Large intestine (tissue), 3 donors: ENCODE results near the gene ASPHD1. TPM values are rescaled to one million over a fixed set of nuclear protein-coding genes. Genes with fewer than 3 reads are reported as not detected.
"Not testable (repeated sequence)": the region's sequence is repeated elsewhere in the genome, so short reads cannot be mapped to it uniquely, and the experiment has no call there.

Experiments used
- DNase-seq, 2 donors: peaks; one replicate each; pipeline versions ENCODE4 v3.0.0 to v3.0.0-alpha.2; 2013
- H3K27ac ChIP-seq: one replicate; pipeline ENCODE4 v1.5.1; 2013; ENCODE audit warnings: low read length
- H3K27me3 ChIP-seq: 2 replicates; pipeline ENCODE4 v1.6.1; 2013; ENCODE audit warnings: low read length; ENCODE audit not compliant: control insufficient read depth, insufficient read depth
- H3K36me3 ChIP-seq: 2 replicates; pipeline ENCODE4 v1.6.1; 2013; ENCODE audit warnings: low read length; ENCODE audit not compliant: control insufficient read depth, insufficient read depth
- H3K4me1 ChIP-seq: one replicate; pipeline ENCODE4 v1.6.1; 2013; ENCODE audit warnings: low read length; ENCODE audit not compliant: control insufficient read depth, insufficient read depth
- H3K4me3 ChIP-seq: one replicate; pipeline ENCODE4 v1.5.1; 2013; ENCODE audit warnings: low read length
- H3K9me3 ChIP-seq: one replicate; pipeline ENCODE4 v1.6.1; 2013; ENCODE audit warnings: mild to moderate bottlenecking, low read depth, low read length, moderate library complexity; ENCODE audit not compliant: control insufficient read depth
- WGBS: methylation state at CpG from one replicate; pipeline ENCODE4 v1.1.5; 2013; ENCODE audit warnings: low lambda C conversion rate; ENCODE audit not compliant: insufficient coverage; 5-methylcytosine and 5-hydroxymethylcytosine counted together
- polyA plus RNA-seq: library from polyadenylated mRNA; unstranded; fragments of 120-200 nt; gene quantifications from one replicate; pipeline ENCODE4 v1.2.1, GENCODE V29; 2013

ASPHD1 gene
- polyA plus RNA-seq, 1 donor = 15.0 TPM

DNA sequence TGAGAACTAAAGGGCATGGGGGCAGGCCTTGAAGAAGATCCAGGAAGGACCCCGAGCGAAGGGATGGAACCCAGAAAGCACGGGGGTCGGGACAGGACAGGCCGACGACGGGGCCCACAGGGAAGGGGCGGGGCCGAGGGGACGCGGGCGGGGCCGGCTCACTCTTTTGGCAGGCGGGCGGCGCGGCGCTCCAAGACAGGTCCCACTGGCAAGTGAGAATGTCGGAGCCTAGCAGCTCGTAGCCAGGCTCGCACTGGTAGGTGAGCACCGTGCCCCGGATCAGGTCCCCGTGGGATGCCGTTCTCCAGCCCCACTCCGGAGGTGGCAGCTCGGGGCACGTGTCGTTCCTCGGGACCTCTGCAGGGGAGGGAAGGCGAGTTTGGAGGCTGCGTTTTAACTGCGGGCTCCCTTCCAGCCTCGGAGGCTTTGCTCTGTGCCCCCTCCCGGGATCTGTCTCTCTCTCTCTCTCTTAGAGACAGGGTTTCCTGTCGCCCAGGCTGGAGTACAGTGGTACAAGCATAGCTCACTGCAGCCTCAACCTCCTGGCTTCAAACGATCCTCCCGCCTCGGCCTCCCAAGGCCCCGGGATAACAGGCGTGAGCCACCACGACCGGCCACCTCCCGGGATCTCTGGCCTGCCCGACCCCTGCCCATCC lies 23.6 kb upstream of the ASPHD1 start:
- no peak overlapping the region for H3K27ac ChIP-seq
- peaks cover 7% of the 10 kb centered on the region for H3K4me1 ChIP-seq
- peaks cover 2% of the 10 kb centered on the region for H3K36me3 ChIP-seq
- no peak for DNase-seq
- peaks cover 5% of the 10 kb centered on the region for H3K9me3 ChIP-seq
- peaks cover 23% of the 10 kb centered on the region for H3K27me3 ChIP-seq
- H3K4me3 ChIP-seq = no peak overlapping the region
- WGBS = no CpG with 5 or more reads among the region's 45 CpGs

GRCh38 chr16:29877266-29877961 lies 22.9 kb upstream of the ASPHD1 start:
- H3K27ac ChIP-seq = no peak overlapping the region
- peaks cover 23% of the 10 kb centered on the region for H3K27me3 ChIP-seq
- peak in 1 of 2 donors; percentile 53 for DNase-seq
- H3K4me1 ChIP-seq = peaks cover 7% of the 10 kb centered on the region
- no peak overlapping the region for H3K4me3 ChIP-seq
- peaks cover 5% of the 10 kb centered on the region for H3K9me3 ChIP-seq
- no CpG with 5 or more reads among the region's 28 CpGs for WGBS
- H3K36me3 ChIP-seq = no peaks in the 10 kb centered on the region

- H3K9me3 ChIP-seq = peaks cover 5% of the 10 kb centered on the region
- H3K4me1 ChIP-seq = peaks cover 7% of the 10 kb centered on the region
- WGBS = 96% methylated on average over 3 of the region's 14 CpGs
- no peak for DNase-seq
- H3K27ac ChIP-seq = no peak overlapping the region
- H3K36me3 ChIP-seq = no peaks in the 10 kb centered on the region
- H3K27me3 ChIP-seq = peaks cover 23% of the 10 kb centered on the region
- no peak overlapping the region for H3K4me3 ChIP-seq
These were observed 22.1 kb upstream of the ASPHD1 start for GRCh38 chr16:29878172-29878571.

DNA sequence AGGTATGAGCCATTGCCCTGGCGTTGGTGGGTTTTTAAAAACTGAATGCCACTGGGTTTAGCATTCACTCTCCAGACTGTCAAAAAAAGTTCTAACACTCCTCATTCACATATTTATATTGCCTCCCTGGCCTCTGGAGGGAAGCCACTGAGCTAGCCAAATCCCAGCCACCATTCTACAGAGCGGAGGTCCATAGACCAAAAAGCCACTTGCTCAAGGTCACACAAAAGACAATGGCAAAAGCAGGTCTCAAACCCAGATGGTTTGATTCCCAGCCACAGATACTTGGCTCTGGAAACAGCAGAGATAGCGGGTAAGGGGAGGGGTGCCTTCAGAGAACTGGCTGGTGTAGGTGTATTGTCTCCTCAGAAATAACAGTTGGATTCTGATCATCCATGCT lies 19.2 kb upstream of the ASPHD1 start:
- Histone ChIP-seq H3K36me3 (no peaks in the 10 kb centered on the region), H3K9me3 (peaks cover 5% of the 10 kb centered on the region), H3K4me3 (no peak overlapping the region), H3K27ac (no peak overlapping the region), H3K4me1 (peaks cover 7% of the 10 kb centered on the region), H3K27me3 (peaks cover 19% of the 10 kb centered on the region)
- no CpG with 5 or more reads among the region's 3 CpGs for WGBS
- no peak for DNase-seq

DNA sequence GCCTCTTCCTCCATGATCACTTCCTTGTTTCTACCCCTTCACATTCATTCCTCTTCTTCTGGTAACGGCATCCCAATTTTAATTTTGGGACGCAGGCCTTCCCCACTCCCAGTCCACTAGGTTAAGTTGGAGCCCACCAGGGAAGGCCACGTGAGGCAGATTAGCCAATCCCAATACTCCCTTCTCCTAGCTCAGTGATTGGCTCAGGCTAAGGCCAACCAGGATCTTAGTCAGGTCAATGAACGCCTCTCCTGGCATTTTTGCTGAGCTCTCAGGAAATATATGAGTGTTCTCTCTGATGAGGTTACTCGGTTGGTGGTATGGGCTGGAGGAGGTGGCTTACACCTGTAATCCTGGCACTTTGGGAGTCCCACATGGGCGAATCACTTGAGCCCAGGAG lies 16.3 kb upstream of the ASPHD1 start:
- no peaks in the 10 kb centered on the region for H3K9me3 ChIP-seq
- DNase-seq = no peak
- H3K4me3 ChIP-seq = no peak overlapping the region
- H3K4me1 ChIP-seq = no peaks in the 10 kb centered on the region
- WGBS = 100% methylated on average over 2 of the region's 6 CpGs
- H3K27ac ChIP-seq = no peak overlapping the region
- no peaks in the 10 kb centered on the region for H3K27me3 ChIP-seq
- peaks cover 2% of the 10 kb centered on the region for H3K36me3 ChIP-seq

GRCh38 chr16:29889372-29889771 lies 10.9 kb upstream of the ASPHD1 start:
- WGBS = 100% methylated on average over 1 of the region's 3 CpGs
- not testable (repeated sequence) for H3K4me3 ChIP-seq, H3K36me3 ChIP-seq, DNase-seq, H3K27me3 ChIP-seq, H3K27ac ChIP-seq, H3K9me3 ChIP-seq
- peaks cover 23% of the 10 kb centered on the region for H3K4me1 ChIP-seq

DNA sequence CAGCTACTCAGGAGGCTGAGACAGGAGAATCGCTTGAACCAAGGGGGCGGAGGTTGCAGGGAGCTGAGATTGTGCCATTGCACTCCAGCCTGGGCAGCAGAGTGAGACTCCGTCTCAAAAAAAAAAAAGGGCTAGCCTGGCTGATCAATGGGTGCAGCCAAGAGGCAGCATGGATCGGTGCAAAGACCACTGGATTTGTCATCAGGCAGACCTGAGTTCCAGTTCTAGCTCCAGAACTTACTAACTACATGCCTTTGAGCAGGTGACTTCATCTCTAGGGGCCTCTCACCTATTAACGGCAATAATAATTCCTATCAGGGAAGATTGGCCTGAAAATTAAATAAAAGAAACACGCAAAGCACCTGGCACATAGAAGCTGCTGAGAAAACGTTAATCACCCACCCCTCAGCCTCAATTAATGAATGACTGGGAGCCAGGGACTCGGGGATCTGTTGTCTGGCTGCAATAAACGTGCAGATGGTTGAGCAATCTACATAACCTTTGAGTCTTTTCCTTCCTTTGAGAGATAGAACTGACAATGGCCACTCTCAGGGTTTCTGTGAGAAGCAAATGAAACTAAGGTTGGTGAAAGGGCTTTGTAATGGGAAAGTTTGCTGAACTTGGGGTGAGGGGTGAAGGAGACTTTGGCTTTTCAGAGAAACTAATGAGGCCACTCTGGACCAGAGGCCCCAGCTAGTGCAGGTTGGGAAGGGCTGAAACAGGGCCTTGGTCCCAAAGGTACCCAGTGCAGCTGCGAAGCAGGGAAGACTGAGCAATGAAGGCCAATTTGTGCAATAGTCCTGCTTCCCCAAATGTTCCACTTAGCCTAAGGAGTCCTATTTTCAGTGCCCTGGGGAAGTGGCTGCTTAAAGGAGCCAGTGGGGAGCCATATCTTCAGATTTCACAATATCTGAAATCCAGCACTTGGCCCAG lies 8.5 kb upstream of the ASPHD1 start:
- H3K27ac ChIP-seq = peak overlapping the region; percentile 92
- WGBS = no CpG with 5 or more reads among the region's 10 CpGs
- no peaks in the 10 kb centered on the region for H3K9me3 ChIP-seq
- peaks cover 2% of the 10 kb centered on the region for H3K36me3 ChIP-seq
- DNase-seq = peak; percentile 90 to 97
- H3K4me1 ChIP-seq = peaks cover 25% of the 10 kb centered on the region
- no peak overlapping the region for H3K4me3 ChIP-seq
- no peaks in the 10 kb centered on the region for H3K27me3 ChIP-seq

DNA sequence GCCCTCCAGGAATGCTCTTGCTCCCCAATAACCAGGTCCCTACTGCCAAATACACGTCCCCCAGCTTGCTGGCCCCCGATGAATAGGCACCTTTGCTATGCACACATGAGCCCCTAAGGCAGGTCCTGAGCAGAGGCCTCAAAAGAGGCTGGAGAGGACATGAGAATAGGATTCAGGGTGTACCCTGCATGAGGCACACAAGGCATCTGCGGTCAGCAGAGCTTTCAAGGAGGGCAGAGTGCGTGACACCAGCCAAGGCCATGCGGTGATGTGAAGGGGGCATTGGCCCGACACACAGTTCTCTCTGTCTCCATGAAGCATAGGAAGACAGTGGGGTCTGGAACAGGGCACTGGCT lies 7.9 kb upstream of the ASPHD1 start:
- H3K4me1 ChIP-seq = peaks cover 25% of the 10 kb centered on the region
- no peak overlapping the region for H3K4me3 ChIP-seq
- DNase-seq = peak in 1 of 2 donors; percentile 45
- H3K36me3 ChIP-seq = peaks cover 2% of the 10 kb centered on the region
- no peaks in the 10 kb centered on the region for H3K9me3 ChIP-seq
- WGBS = no CpG with 5 or more reads among the region's 6 CpGs
- peak overlapping the region; percentile 92 for H3K27ac ChIP-seq
- no peaks in the 10 kb centered on the region for H3K27me3 ChIP-seq

DNA sequence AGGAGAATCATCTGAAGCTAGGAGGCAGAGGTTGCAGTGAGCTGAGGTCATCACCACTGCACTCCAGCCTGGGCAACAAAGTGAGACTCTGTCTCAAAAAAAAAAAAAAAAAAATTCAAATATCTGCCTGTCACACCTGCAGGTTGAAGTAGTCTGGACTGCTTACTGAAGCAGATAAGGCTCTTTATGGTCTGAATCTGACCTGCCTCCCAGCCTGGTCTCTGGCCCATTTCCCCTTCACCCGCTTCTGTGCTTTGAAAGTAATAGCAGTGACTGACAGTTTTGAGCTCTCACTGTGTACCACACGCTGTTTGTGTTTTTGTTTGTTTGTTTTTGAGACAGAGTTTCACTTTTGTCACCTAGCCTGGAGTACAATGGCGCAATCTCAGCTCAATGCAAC lies 6.7 kb upstream of the ASPHD1 start:
- no peak overlapping the region for H3K4me3 ChIP-seq
- H3K36me3 ChIP-seq = no peaks in the 10 kb centered on the region
- H3K27me3 ChIP-seq = no peaks in the 10 kb centered on the region
- peak; percentile 34 to 70 for DNase-seq
- H3K27ac ChIP-seq = peak overlapping the region; percentile 92
- H3K4me1 ChIP-seq = peaks cover 36% of the 10 kb centered on the region
- no CpG with 5 or more reads among the region's 3 CpGs for WGBS
- no peaks in the 10 kb centered on the region for H3K9me3 ChIP-seq

GRCh38 chr16:29894352-29894751 lies 5.9 kb upstream of the ASPHD1 start:
- Histone ChIP-seq H3K4me3 (no peak overlapping the region), H3K4me1 (peaks cover 39% of the 10 kb centered on the region), H3K27ac (no peak overlapping the region), H3K36me3 (no peaks in the 10 kb centered on the region), H3K27me3 (no peaks in the 10 kb centered on the region), H3K9me3 (no peaks in the 10 kb centered on the region)
- WGBS = 83% methylated on average over 1 of the region's 4 CpGs
- DNase-seq = no peak
